ENCODE results near the gene BAX.

- no peak for TF ChIP-seq CTCF (IDR thresholded peaks at IDR 0.05 in 4 of 5, conservative IDR thresholded peaks at IDR 0.05 in 1 of 5)
- no peak for TF ChIP-seq POLR2A (IDR thresholded peaks at IDR 0.05)
Measured at GRCh38 chr19:48969276-48970138, 14.8 kb downstream of the BAX start.

Measured in gastrocnemius medialis (tissue), 4 donors.